HG02798 (cell line): ENCODE measurements around the gene NSMCE1.

Experiments
- ATAC-seq: cut with Tn5 transposase; IDR thresholded peaks from one replicate; pipeline ENCODE4 v1.9.1; 2021; ENCODE audit warnings: mild to moderate bottlenecking; ENCODE audit not compliant: unreplicated experiment, poor library complexity

Gene NSMCE1

DNA sequence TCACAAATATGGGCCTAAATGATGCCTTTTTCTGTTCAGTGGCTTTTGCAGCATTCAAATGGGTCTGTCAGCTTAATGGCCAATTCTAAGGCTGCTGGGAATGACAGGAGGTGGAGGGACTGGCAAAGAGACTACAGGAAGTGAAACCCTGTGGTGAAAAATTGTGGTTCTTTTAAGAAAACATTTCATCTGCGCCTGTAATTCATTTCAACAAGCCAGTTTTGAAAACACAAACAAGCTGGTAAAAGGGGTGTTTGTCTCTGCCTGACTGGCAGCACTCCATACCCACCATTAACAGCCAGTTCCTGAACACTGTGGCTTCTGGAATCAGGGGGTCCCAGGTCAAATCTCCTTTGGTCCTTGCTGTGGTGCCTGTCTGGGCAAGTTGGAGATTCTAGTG, 68.8 kb downstream of the NSMCE1 start:
- peak; percentile 24 for ATAC-seq

DNA sequence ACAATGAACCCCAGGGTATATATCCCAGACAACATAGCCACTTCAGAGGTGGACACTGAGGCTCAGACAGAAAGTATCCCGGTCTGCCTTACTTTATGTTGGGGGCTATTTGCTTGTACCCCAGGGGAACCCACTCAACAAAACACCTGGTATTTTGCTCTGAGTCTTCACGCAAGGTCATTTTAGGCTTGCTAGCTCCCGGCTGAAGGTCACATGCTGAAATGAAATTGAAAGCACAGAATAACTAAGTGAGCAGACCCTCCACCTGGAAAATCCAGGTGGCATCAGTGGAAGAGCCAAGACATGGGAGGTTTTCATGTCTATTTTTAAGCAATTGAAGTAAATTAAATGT, 69.4 kb downstream of the NSMCE1 start:
- no peak for ATAC-seq

DNA sequence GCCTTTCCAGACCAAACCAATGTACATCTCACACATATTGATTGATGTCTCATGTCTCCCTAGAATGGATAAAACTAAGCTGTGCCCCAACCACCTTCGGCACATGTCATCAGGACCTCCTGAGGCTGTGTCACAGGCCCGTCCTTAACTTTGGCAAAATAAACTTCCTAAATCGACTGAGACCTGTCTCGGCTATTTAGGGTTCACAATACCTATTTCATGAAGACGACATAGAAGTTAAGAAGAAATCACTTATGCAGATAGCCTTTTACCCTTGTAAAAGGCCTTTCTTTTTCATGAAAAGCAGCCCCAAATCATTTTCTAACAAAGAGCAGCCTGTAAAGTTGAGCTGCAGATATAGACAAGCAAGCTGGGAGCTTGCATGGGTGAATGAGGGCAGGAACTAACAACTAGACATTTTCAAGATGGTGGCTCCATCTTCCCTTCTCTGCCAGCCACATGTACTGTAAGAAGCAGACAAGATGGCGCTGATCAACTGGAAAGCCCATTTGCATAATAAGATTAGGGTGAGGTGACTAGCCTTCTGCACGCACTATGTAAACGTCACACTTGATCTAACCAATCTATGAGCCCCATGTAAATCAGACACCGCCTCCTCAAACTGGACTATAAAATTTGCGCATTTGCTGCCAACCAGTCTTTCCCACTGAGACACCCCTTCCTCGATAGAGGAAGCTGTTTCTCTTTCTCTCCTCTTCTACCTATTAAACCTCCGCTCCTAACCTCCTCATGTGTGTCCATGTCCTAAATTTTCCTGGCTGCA, 69.9 kb downstream of the NSMCE1 start:
- ATAC-seq: no peak

DNA sequence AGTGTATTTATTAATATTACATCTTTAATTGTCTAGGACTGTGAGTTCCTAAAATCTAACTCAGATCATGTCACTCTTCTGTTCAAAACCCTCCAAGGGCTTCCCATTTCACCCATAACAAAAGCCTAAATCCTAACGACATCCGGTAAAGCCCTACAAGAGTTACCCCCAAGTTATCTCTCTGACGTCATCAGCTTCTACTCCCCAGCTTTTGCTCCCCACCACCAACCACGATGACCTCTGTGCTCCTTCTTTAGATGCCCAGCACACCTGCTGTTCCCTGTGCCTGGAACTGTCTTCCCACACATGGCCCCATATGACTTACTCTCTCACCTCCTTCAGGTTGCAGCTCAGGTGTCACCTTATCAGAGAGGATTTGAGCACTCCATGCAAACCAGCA, 71.6 kb downstream of the NSMCE1 start:
- no peak for ATAC-seq

DNA sequence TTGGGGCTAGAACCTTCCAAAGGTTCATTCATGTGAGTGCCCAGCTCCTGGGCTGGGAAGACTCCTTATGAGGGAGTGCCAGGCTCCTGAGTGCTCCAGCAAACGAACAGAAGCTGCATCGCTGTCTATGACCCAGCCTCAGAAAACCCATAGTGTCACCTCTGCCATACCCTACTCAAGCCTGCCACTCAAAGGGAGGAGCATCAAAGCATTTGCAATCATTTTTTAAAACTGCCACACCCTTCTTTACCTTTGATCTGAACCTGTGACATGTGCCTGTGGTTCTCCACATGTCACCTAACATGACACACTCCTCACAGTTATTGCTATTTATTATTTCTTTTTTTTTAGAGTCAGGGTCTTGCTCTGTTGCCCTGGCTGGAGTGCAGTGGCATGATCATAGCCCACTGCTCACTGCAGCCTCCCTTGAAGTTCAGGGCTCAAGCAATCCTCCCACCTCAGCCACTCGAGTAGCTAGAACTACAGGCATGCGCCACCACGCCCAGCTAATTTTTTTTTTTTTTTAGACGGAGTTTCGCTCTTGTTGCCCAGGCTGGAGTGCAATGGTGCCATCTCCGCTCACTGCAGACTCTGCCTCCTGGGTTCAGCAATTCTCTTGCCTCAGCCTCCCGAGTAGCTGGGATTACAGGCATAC, 72.5 kb downstream of the NSMCE1 start:
- ATAC-seq: no peak

DNA sequence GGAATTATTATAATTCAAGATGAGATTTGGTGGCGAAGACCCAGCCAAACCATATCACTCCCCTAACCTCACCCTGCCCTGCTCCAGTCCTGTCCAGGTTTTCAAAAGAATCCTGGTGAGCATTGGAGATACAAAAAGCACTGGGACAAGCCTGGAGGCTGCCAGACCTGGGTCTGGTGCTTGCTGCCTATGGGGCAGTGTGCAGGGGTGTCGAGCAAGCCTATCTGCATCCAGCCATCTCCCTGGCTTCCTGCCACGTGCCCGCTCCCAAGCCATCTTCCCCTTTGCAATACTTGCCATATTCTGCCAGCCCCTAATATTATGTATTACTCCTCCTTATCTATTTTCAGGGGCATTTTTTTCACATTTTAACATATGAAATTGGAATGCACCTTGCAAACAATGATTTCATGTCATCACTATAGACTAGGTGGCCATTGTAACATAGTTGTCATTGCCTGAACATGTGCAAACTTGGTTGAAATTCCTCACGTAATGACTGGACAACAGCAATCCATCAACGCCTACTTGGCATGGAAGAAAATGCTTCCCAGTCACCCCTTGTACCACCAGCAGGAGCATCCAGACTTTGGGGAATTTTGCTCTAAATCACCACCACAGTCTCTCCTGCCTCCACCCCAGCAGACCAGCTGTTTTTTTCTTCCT, 73.4 kb downstream of the NSMCE1 start:
- ATAC-seq: no peak

DNA sequence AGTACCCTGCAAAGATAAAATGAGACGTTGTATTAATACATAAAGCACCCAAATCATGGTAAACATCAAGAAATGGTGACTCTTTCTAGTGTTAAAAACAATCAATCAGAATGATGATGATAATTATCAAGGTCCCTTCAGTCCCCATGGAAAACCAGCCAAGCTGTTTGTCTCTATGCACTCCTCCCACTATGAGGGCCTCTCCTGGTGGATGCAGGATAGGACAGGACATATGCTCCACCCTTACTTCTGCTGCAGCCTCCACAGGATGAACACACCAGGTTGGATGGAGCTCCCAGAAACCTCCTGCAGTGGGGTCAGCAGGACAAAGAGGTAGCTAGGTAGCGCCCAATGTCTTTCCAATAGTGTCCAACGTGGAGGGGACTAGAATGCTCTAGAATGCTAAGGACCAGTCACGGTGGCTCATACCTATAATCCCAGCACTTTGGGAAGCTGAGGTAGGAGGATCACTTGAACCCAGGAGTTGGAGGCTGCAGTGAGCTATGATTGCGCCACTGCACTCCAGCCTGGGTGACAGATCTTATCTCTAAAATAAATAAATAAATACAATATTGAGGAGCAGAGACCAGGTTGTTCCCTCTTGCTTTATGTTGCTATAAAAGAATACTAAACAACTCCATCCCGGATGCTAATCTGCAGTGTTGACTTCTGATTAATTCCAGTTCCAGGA, 75.1 kb downstream of the NSMCE1 start:
- ATAC-seq: no peak

DNA sequence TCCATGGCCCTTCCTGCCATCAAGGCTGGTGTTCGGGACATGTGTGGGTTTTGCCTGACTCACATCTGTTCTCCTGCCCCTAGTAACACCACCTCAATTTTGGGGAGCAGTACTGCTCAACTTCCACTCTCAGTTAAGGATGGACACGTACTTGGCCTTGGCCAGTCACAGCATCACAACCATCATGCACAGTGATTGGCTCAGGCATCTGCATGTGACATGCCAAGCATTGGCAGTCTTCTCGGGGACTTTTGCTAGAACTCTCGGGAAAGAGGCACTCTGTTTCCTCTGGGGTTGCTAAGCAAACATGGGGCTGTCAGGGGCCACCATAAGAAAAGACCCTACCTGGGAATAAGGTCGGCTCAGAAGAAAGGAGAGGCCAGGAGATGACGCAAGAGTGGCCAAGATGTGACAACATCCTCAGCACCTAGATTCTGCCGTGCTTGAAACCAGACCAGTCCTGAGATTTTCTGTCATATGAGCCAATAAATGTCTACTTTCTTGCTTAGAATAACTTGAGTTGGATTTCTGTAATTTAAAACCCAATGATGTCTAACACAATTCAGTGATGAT, 77.1 kb downstream of the NSMCE1 start:
- no peak for ATAC-seq

DNA sequence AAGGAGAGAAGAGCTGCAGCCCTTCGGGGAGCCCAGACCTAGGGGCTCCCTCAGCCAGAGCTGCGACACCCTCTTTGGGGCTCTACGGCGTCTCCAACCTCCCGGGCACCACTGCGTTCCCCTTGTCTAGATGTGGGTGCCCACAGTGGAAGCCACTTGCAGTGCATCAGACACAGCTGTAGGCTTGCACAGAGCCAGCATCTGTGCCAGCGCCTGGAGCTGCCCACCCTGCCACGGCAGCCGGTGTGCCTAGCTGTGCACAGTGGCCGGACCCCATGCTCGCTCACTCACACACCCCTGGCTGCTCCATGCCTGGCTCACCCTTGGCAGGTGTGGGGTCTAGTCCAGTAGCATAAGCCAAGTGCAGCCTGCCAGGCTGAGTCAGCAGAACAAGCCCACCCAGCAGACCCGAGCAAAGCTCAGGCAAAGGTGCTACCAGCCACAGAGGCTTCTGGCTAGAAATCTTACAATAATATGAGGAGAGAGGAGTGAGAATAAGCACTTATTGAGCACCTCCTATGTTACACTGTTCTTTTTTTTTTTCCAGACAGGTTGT, 78.2 kb downstream of the NSMCE1 start:
- ATAC-seq: no peak

DNA sequence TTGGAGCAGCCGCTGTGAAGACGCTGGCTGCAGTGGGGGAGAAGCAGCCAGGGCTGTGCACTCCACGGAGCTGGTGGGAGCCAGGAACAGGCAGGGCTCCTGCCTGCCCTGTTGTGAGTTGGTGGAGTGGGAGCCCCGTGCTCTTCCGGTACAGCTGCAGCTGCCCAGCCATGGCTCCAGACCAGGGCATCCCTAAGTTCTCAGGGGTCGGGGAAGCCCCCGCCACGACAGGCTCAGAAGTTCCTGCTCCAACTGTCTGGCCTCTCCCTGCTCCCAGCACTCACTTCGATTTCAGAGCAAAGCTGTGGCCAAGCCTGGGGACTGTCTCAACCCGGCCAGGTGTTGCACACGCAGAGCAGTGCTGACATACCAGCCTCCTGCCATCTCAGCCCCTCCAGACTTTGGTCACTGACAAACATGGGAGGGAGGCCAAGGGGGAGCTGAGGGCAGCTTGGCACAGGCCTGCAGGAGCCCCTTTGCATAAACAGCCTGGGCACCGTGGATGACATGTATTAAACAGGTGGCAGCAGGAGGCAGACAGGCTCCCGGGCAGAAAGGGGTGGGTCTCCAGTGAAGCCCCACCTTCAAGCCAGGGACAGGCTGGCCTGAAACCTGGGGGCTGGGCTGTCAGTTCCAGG, 79.1 kb downstream of the NSMCE1 start:
- no peak for ATAC-seq

DNA sequence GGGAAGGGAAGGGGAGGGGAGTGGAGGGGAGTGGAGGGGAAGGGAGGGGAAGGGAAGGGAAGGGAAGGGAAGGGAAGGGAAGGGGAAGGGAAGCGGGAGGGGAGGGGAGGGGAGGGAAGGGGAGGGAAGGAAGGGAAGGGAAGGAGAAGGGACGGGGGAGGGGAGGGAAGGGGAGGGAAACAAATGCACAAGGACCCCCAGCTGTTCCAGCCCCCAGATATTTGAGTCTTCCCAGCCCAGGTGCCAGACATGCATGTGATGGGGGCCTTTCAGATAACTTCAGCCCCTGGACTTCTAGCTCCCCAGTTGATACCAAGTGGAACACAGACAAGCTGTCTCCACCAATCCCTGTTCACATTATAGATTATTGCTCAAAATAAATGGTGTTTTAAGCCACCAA, 79.9 kb downstream of the NSMCE1 start:
- no peak for ATAC-seq

DNA sequence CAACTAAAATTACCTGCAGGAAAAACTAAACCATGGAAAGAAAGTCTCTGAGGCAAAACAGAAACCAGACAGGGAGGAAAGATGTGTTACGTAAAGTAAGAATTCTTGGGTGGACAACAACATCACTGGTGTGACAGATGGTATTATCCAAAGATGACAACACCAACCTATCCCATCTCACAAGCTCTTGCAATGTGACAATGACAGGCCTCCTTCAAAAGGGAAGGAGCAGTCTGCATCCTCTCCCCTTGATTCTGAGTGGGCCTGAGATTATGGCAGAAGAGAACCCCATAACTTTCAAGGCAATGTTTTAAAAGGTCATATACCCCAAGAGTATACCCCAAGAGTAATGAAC, 82.8 kb downstream of the NSMCE1 start:
- no peak for ATAC-seq

DNA sequence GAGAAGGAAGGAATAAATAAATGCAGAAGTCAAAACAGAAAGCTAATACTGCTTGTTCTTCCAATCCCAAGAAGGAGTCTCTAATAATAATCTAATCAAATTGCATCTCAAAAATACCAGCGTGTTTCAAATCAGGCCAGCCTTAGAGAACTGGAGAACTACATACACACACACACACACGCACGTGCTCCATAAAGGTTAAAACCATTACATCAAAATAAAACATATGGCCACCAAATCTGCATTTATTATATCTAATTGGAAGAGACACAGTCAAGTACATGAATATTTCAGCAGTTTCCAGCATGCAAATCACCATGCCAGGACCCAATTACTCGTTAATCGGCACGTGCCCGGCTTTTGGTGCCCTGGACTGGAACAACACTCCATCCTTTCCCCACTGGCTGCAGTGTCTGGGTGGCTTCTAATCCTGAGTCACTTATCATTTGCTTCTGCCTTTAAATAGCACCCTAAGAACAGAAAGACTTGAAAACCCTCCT, 85.6 kb downstream of the NSMCE1 start:
- no peak for ATAC-seq

DNA sequence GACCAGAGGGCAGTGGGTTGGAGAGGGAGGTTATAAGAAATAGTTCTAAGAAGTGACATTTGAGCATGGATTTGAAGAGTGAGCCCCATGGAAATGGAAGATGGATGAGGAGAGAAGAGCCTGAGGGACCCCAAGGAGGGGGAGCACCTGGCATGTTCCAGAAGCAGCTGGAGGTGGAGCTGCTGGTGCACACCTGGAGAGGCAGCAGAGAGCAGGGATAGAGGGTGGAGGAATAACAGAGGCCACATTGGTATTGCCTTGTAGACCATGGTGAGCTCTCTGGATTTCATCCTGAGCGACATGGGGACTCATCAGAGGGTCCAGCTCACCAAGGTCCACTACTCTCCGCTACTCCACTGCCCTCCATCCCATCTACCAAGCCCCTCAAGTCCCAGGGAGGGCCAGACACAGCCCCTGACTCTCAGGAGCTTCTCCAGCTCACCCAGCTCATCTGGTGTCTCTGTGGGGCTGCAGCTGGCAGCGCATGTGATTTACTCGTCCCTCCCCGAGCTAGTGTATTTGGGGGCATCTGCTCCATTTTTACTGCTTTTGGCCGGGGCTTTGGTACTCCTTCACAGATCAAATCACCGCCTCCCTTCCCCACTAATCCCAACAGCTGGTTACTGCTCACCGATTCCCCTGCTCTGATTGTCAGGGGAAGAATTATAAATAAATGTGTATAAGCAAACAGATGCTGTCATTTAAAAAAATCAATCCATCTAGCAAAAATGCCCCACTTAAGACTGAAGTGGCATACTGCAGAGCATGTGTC, 87.4 kb downstream of the NSMCE1 start:
- no peak for ATAC-seq

DNA sequence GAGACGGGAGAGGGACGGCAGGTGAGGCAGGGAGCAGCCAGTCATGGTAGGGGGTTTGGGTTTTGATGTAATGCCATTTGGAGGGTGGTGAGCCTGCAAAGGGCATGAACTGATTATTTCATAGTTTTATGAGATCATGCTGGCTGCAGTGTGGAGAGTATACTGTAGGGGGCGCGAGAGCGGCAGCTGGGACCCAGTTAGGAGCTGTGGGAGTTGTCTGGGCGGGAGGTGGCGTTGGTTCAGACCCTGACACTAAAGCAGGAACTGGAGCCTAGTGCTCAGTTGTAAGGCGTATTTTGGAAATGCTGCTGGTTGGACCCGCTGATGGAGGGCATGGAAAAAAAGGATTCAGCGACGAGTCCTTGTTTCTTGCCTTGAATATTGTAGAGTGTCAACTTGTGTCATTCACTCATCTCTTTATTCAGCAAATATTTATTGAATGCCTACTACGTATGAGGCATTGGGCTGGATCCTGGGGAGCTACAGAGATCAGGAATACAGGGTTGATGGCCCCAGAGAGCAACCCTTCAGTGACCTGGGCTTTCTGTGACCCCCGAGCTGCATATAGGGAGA, 89.0 kb downstream of the NSMCE1 start:
- peak; percentile 84 for ATAC-seq

DNA sequence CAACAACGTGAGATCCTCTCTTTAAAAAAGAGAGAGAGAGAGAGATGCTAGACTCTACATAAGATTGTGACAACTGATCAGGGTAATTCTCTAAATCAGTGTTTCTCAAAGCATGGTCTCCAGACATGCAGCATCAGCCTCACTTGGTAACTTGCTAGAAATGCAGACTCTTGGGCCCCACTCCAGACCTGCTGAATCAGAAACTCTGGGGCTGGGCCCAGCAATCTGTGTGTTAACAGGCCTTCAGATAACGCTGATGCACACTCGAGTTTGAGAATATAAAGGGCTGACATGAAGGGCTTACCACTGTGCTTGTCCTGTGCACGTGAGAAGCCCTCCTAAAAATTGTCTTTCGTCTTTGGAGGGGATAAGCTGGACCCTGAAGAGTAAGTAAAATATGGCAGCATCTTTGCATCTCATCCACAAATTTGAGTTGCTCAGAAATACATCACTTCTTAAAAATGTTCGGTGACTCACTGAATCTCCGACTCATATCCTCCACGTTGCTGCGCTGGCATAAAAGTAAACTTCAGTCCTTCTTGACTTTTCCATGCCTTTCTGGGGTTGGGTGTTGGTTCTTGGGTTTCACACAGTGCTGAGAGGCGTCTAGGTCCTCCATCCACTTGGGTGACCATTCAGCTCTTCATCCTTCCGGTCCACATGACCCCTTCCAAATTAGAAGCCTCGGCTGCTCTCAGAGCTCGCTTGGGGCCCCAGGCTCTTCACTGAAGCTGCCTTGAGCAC, 91.4 kb downstream of the NSMCE1 start:
- no peak for ATAC-seq

DNA sequence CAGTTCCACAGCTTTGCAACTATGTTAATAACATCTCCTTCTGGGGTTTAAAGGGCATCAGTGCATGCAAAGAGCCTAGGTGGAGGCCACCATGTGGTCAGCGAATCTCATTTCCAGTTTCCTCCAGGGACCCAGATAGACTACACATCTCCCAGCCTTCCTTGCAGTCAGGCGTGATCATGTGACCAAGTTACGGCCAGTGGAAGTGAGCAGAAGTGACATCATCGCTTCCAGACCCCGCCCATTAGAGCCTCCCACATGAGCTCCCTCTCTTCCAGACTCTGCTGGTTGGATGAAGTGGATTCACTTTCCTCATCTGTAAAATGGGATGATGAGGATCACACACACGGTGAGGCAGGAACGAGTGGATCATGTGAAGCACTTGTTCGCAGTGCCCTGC, 92.7 kb downstream of the NSMCE1 start:
- ATAC-seq: no peak
